HepG2 (cell line): ENCODE data around the gene GALNTL6. TPM values are rescaled to one million over a fixed set of nuclear protein-coding genes. Genes with fewer than 3 reads are reported as not detected.

Experiments
- ATAC-seq: fragments of 200-7000 bp; cut with Tn5 transposase; 3 replicates; pipeline ENCODE4 v1.9.1; 2020; ENCODE audit warnings: mild to moderate bottlenecking, moderate library complexity
- BruUV-seq: library from RNA; stranded (reverse); fragments of 400-500 nt; replicated peaks from 2 replicates; lab custom pipeline; 2021; lab: Mats Ljungman, UMichigan
- CTCF ChIA-PET: fragments of 300-600 bp; formaldehyde crosslinking; extraction: SDS; loops from one replicate; lab custom pipeline; 2021; ENCODE audit warnings: low total read pairs, inconsistent platforms, low intra/inter-chr PET ratio; lab: Yijun Ruan, JAX
- POLR2A ChIA-PET: fragments of 350-600 bp; sonication (Branson Sonifier 250); formaldehyde crosslinking; loops from one replicate; lab custom pipeline; 2020; ENCODE audit warnings: antibody characterized with exemption, inconsistent platforms; lab: Yijun Ruan, JAX
- DNase-seq: peaks from one replicate; pipeline ENCODE4 v3.0.0-alpha.2; 2015; ENCODE audit warnings: low spot score
- FAIRE-seq: peaks from 3 replicates; lab custom pipeline; 2011; peaks lifted over from hg19 to GRCh38; lab: Jason Lieb, UNC
- H2AFZ ChIP-seq: one replicate; pipeline ENCODE4 v1.6.1; 2011; ENCODE audit warnings: low read length, inconsistent platforms
- H3K27ac ChIP-seq: fragments of 300-600 bp; 3 replicates; pipeline ENCODE4 v1.8.0; 2011; ENCODE audit warnings: mixed run types, mild to moderate bottlenecking, mixed read lengths, low read length, inconsistent platforms; ENCODE audit not compliant: insufficient read depth; ENCODE audit errors: extremely low read length
- H3K27me3 ChIP-seq, 2 experiments: fragments of 200-600 bp in 1 of 2; 2 replicates in 1 of 2; 3 replicates in 1 of 2; pipeline versions ENCODE4 v1.6.0 to v1.8.0; 2011; ENCODE audit warnings: low read length in 2 of 2, mild to moderate bottlenecking in 2 of 2, moderate library complexity in 2 of 2, inconsistent platforms in 1 of 2; ENCODE audit not compliant: insufficient read depth in 2 of 2, control insufficient read depth in 1 of 2
- H3K36me3 ChIP-seq, 2 experiments: fragments of 200-600 bp in 1 of 2; replicated peaks in 1 of 2; 2 replicates in 1 of 2; 3 replicates in 1 of 2; pipeline versions ENCODE4 v1.5.1 to v1.8.0; 2011; ENCODE audit warnings: low read length in 2 of 2, inconsistent platforms in 1 of 2; ENCODE audit not compliant: insufficient read depth in 2 of 2, control insufficient read depth in 1 of 2
- H3K4me1 ChIP-seq: 2 replicates; pipeline ENCODE4 v1.5.1; 2012; ENCODE audit warnings: low read length, inconsistent platforms; ENCODE audit not compliant: insufficient read depth
- H3K4me2 ChIP-seq: 2 replicates; pipeline ENCODE4 v1.6.0; 2011; ENCODE audit warnings: low read depth, low read length, inconsistent platforms
- H3K4me3 ChIP-seq, 3 experiments: fragments of 200-600 bp in 1 of 3; sonication (generic), shearing (Covaris generic) in 1 of 3; replicated peaks in 1 of 3; 2 replicates each; pipeline ENCODE4 v1.5.1; 2011 to 2016; ENCODE audit warnings: low read length in 3 of 3, inconsistent platforms in 2 of 3, low read depth in 2 of 3, mild to moderate bottlenecking in 2 of 3, control low read depth in 1 of 3, mixed read lengths in 1 of 3; ENCODE audit not compliant: insufficient read depth in 1 of 3
- H3K79me2 ChIP-seq: one replicate; pipeline ENCODE4 v1.6.1; 2011; ENCODE audit warnings: low read length, inconsistent platforms; ENCODE audit not compliant: insufficient read depth
- H3K9ac ChIP-seq: 2 replicates; pipeline ENCODE4 v1.6.0; 2011; ENCODE audit warnings: mild to moderate bottlenecking, low read depth, low read length, inconsistent platforms; ENCODE audit not compliant: insufficient read depth
- H3K9me3 ChIP-seq: 2 replicates; pipeline ENCODE4 v1.5.1; 2012; ENCODE audit warnings: mild to moderate bottlenecking, low read length
- H4K20me1 ChIP-seq: 2 replicates; pipeline ENCODE4 v1.6.0; 2011; ENCODE audit warnings: inconsistent platforms, mild to moderate bottlenecking, low read length, moderate library complexity; ENCODE audit not compliant: insufficient read depth
- NCOA1 ChIP-seq: sonication (generic); formaldehyde crosslinking; IDR thresholded peaks from 2 replicates; pipeline ENCODE4 v1.9.0; 2021; ENCODE audit warnings: missing genetic modification reagents
- STAT5B ChIP-seq: sonication (generic); formaldehyde crosslinking; IDR thresholded peaks from 2 replicates; pipeline ENCODE4 v1.4.0; 2020; ENCODE audit warnings: missing genetic modification reagents
- ZNF160 ChIP-seq: sonication (generic); formaldehyde crosslinking; IDR thresholded peaks from 2 replicates; pipeline ENCODE4 v1.8.0; 2022; ENCODE audit warnings: mild to moderate bottlenecking, inconsistent platforms, missing genetic modification reagents
- ZNF350 ChIP-seq: sonication (generic); formaldehyde crosslinking; IDR thresholded peaks from 2 replicates; pipeline ENCODE4 v1.4.0; 2020; ENCODE audit warnings: mild to moderate bottlenecking, low read depth, missing genetic modification reagents, borderline replicate concordance
- WGBS: methylation state at CpG from one replicate; pipeline ENCODE4 v1.1.6; 2017; ENCODE audit warnings: low lambda C conversion rate; 5-methylcytosine and 5-hydroxymethylcytosine counted together
- in situ Hi-C: cut with HindIII; loops from 2 replicates; pipeline ENCODE4 v1.10.0; 2017; ENCODE audit warnings: low pct_unique_long_range_greater_than_20kb; ENCODE audit not compliant: extremely low pct_ligation_motif_present
- intact Hi-C: fragments of 100-400 bp; cut with micrococcal nuclease; formaldehyde crosslinking; loops from one replicate; pipeline ENCODE4 v1.10.0; 2022; ENCODE audit not compliant: unreplicated experiment
- polyA plus RNA-seq, 8 experiments: library from polyadenylated mRNA; depleted of rRNA in 3 of 8; stranded (reverse) in 7 of 8; unstranded in 1 of 8; fragments of >200 nt; fragmentation: Illumina TruSeq in 4 of 8; extraction: Trizol in 4 of 8; gene quantifications; 2 replicates each; pipeline versions ENCODE4 v1.2.1 to v1.2.3, GENCODE V29; 2011 to 2016; ENCODE audit warnings: low read depth in 4 of 8, missing spikeins in 1 of 8, mixed read lengths in 1 of 8; ENCODE audit not compliant: insufficient read depth in 1 of 8
- total RNA-seq, 5 experiments: library from RNA; depleted of rRNA; stranded (reverse); fragments of >200 nt; fragmentation: Illumina TruSeq; extraction: Trizol; gene quantifications; 2 replicates each; pipeline ENCODE4 v1.2.3, GENCODE V29; 2016; ENCODE audit warnings: low read depth in 1 of 5
- TF ChIP-seq, protein P1 (sequence below): fragments of 450-650 bp; IDR thresholded peaks from 2 replicates; pipeline ENCODE4 v1.6.1; 2016

GALNTL6 gene
- total and polyA plus RNA-seq, 2 of the 13 experiments (the other 11 are each of a cell fraction or from before 2014, with no cell fraction given): not detected

DNA sequence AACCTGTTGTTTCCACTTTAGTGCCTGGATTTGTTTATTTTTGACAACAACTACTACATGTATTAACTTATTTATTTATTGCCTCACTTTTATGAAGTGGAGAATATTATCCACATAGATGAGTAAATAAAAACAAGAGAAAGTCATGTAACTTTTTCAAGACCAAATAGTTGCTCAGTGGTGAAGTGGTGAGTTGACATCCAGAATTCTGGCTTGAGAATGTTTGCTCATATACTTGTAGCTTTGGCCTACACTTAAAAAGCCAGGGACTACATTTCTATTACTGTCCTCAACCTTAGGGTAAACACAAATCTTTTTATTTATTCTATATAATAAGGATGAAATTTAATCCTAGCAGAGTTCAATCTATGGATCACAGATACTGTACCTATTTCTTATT, 47.7 kb upstream of the GALNTL6 start:
- H4K20me1 ChIP-seq: no peaks in the 10 kb centered on the region

DNA sequence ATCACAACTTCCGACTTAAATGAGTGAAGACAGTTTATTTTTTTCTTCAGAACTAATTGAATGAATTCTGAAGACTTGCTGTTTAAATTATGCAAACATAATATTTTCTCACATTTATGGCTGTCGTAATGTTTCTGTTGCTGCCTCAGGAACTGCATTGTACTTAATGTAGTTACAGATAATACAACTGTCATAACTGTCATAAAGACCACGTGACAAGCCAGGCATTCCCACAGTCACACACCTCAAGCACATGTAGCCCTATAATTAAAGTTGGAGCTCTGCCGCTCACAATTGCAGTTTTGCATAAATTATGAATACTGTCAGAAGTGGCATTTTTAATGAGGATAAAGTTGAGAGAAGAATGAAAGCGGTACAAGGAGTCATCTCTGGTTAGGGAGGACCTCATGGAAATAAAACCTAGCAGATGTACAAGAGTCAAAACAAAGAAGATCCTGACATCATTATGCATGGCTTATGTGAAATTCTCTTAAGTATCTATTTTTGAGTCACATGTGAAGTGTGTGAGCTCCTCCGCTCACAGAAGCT, 38.5 kb upstream of the GALNTL6 start:
- FAIRE-seq: no peak
- H3K9ac ChIP-seq: no peak overlapping the region
- H3K36me3 ChIP-seq: no peaks in the 10 kb centered on the region
- no peak overlapping the region for H3K4me3 ChIP-seq
- 13% methylated on average over 6 of the region's 6 CpGs for WGBS
- H3K9me3 ChIP-seq: no peaks in the 10 kb centered on the region
- no peaks in the 10 kb centered on the region for H3K4me1 ChIP-seq
- POLR2A ChIA-PET: no interaction called here
- in situ Hi-C loops: no loop called here
- no peak for DNase-seq
- no peak for TF ChIP-seq NCOA1 (CRISPR knock-in tag)
- TF ChIP-seq, protein P1, sequence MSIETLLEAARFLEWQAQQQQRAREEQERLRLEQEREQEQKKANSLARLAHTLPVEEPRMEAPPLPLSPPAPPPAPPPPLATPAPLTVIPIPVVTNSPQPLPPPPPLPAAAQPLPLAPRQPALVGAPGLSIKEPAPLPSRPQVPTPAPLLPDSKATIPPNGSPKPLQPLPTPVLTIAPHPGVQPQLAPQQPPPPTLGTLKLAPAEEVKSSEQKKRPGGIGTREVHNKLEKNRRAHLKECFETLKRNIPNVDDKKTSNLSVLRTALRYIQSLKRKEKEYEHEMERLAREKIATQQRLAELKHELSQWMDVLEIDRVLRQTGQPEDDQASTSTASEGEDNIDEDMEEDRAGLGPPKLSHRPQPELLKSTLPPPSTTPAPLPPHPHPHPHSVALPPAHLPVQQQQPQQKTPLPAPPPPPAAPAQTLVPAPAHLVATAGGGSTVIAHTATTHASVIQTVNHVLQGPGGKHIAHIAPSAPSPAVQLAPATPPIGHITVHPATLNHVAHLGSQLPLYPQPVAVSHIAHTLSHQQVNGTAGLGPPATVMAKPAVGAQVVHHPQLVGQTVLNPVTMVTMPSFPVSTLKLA: peak; percentile 91
- TF ChIP-seq, all 625 proteins: peak for 1
- BruUV-seq: no TSS peak
- no peak for ATAC-seq
- CTCF ChIA-PET: no interaction called here
- Histone ChIP-seq H3K4me2 (no peak overlapping the region), H3K79me2 (no peaks in the 10 kb centered on the region), H3K27ac (no peak overlapping the region), H2AFZ (no peak overlapping the region), H4K20me1 (no peaks in the 10 kb centered on the region), H3K27me3 (no peaks in the 10 kb centered on the region)
- intact Hi-C loops: no loop called here

More for the DNA sequence above, 47.7 kb upstream of the GALNTL6 start:
- no peak overlapping the region for H2AFZ ChIP-seq
- ATAC-seq: no peak
- CTCF ChIA-PET: no interaction called here
- H3K9me3 ChIP-seq: no peaks in the 10 kb centered on the region
- H3K4me3 ChIP-seq: no peak overlapping the region
- no peak overlapping the region for H3K4me2 ChIP-seq
- H3K4me1 ChIP-seq: no peaks in the 10 kb centered on the region
- FAIRE-seq: no peak
- H3K27ac ChIP-seq: no peak overlapping the region
- intact Hi-C loops: no loop called here
- no peak for DNase-seq
- no peaks in the 10 kb centered on the region for H3K79me2 ChIP-seq
- no peaks in the 10 kb centered on the region for H3K27me3 ChIP-seq
- H3K9ac ChIP-seq: no peak overlapping the region
- POLR2A ChIA-PET: no interaction called here
- in situ Hi-C loops: no loop called here
- TF ChIP-seq ZNF350: no peak
- TF ChIP-seq STAT5B (CRISPR knock-in tag): no peak
- TF ChIP-seq ZNF160 (CRISPR knock-in tag): no peak
- H3K36me3 ChIP-seq: no peaks in the 10 kb centered on the region
- BruUV-seq: no TSS peak
